ENCODE results near the gene PLEKHA7.

DNA sequence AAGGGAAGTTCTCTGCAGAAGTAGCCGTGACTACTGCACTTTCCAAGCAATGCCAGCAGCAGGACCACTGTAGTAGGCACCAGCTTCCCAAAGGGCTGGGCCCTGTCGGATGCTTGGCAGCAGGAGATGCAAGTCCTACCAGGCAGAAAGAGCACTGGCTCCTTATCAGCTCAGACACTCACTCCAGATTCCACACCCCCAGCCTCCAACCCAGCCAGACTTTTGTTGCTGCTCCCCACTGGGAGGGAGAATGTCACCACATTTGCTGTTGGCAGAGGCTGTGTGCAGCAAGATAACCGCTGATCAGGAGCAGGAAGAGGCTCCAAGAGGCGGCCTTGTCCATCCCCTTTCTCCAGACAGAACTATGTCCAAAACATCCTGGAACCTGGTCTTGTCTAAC, 157.0 kb downstream of the PLEKHA7 start:
- TF ChIP-seq, protein P1, sequence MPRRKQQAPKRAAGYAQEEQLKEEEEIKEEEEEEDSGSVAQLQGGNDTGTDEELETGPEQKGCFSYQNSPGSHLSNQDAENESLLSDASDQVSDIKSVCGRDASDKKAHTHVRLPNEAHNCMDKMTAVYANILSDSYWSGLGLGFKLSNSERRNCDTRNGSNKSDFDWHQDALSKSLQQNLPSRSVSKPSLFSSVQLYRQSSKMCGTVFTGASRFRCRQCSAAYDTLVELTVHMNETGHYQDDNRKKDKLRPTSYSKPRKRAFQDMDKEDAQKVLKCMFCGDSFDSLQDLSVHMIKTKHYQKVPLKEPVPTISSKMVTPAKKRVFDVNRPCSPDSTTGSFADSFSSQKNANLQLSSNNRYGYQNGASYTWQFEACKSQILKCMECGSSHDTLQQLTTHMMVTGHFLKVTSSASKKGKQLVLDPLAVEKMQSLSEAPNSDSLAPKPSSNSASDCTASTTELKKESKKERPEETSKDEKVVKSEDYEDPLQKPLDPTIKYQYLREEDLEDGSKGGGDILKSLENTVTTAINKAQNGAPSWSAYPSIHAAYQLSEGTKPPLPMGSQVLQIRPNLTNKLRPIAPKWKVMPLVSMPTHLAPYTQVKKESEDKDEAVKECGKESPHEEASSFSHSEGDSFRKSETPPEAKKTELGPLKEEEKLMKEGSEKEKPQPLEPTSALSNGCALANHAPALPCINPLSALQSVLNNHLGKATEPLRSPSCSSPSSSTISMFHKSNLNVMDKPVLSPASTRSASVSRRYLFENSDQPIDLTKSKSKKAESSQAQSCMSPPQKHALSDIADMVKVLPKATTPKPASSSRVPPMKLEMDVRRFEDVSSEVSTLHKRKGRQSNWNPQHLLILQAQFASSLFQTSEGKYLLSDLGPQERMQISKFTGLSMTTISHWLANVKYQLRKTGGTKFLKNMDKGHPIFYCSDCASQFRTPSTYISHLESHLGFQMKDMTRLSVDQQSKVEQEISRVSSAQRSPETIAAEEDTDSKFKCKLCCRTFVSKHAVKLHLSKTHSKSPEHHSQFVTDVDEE (CRISPR knock-in tag; IDR thresholded peaks at IDR 0.05): no peak
- TF ChIP-seq, protein P2, sequence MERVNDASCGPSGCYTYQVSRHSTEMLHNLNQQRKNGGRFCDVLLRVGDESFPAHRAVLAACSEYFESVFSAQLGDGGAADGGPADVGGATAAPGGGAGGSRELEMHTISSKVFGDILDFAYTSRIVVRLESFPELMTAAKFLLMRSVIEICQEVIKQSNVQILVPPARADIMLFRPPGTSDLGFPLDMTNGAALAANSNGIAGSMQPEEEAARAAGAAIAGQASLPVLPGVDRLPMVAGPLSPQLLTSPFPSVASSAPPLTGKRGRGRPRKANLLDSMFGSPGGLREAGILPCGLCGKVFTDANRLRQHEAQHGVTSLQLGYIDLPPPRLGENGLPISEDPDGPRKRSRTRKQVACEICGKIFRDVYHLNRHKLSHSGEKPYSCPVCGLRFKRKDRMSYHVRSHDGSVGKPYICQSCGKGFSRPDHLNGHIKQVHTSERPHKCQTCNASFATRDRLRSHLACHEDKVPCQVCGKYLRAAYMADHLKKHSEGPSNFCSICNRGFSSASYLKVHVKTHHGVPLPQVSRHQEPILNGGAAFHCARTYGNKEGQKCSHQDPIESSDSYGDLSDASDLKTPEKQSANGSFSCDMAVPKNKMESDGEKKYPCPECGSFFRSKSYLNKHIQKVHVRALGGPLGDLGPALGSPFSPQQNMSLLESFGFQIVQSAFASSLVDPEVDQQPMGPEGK (CRISPR knock-in tag; IDR thresholded peaks at IDR 0.05; ENCODE audit: borderline replicate concordance): no peak
- TF ChIP-seq CSDC2 (CRISPR knock-in tag; IDR thresholded peaks at IDR 0.05) (no peak), SNAI2 (CRISPR knock-in tag; IDR thresholded peaks at IDR 0.05) (no peak), ZFP30 (CRISPR knock-in tag; IDR thresholded peaks at IDR 0.05) (no peak), TOX (CRISPR knock-in tag; IDR thresholded peaks at IDR 0.05; ENCODE audit: borderline replicate concordance) (no peak), GLIS3 (CRISPR knock-in tag; IDR thresholded peaks at IDR 0.05) (no peak), BACH2 (CRISPR knock-in tag; IDR thresholded peaks at IDR 0.05; ENCODE audit: borderline replicate concordance) (no peak), ARNTL (CRISPR knock-in tag; IDR thresholded peaks at IDR 0.05; ENCODE audit: borderline replicate concordance, low read depth) (no peak), CSRNP3 (CRISPR knock-in tag; IDR thresholded peaks at IDR 0.05) (no peak), ZNF8 (CRISPR knock-in tag; IDR thresholded peaks at IDR 0.05) (no peak), PPARA (CRISPR knock-in tag; IDR thresholded peaks at IDR 0.05; ENCODE audit: borderline replicate concordance) (no peak)
- TF ChIP-seq, protein P3, sequence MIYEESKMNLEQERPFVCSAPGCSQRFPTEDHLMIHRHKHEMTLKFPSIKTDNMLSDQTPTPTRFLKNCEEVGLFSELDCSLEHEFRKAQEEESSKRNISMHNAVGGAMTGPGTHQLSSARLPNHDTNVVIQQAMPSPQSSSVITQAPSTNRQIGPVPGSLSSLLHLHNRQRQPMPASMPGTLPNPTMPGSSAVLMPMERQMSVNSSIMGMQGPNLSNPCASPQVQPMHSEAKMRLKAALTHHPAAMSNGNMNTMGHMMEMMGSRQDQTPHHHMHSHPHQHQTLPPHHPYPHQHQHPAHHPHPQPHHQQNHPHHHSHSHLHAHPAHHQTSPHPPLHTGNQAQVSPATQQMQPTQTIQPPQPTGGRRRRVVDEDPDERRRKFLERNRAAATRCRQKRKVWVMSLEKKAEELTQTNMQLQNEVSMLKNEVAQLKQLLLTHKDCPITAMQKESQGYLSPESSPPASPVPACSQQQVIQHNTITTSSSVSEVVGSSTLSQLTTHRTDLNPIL (CRISPR knock-in tag; IDR thresholded peaks at IDR 0.05; ENCODE audit: low read depth): no peak
- TF ChIP-seq, protein P4, sequence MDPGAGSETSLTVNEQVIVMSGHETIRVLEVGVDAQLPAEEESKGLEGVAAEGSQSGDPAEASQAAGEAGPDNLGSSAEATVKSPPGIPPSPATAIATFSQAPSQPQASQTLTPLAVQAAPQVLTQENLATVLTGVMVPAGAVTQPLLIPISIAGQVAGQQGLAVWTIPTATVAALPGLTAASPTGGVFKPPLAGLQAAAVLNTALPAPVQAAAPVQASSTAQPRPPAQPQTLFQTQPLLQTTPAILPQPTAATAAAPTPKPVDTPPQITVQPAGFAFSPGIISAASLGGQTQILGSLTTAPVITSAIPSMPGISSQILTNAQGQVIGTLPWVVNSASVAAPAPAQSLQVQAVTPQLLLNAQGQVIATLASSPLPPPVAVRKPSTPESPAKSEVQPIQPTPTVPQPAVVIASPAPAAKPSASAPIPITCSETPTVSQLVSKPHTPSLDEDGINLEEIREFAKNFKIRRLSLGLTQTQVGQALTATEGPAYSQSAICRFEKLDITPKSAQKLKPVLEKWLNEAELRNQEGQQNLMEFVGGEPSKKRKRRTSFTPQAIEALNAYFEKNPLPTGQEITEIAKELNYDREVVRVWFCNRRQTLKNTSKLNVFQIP (CRISPR knock-in tag; IDR thresholded peaks at IDR 0.05; ENCODE audit: borderline replicate concordance, low read depth): no peak

All from SK-N-SH treated with all-trans-retinoic acid at 6 μM for 48 hours (cell line).